Hepatic stellate cell (primary cell): Measurements from ENCODE around the gene HLA-DQB1.
"Not testable (repeated sequence)": the region's sequence is repeated elsewhere in the genome, so short reads cannot be mapped to it uniquely, and the experiment has no call there.

Experiments
- DNase-seq: peaks from one replicate; pipeline ENCODE4 v3.0.0; 2011; ENCODE audit warnings: low spot score

The HLA-DQB1 gene

DNA sequence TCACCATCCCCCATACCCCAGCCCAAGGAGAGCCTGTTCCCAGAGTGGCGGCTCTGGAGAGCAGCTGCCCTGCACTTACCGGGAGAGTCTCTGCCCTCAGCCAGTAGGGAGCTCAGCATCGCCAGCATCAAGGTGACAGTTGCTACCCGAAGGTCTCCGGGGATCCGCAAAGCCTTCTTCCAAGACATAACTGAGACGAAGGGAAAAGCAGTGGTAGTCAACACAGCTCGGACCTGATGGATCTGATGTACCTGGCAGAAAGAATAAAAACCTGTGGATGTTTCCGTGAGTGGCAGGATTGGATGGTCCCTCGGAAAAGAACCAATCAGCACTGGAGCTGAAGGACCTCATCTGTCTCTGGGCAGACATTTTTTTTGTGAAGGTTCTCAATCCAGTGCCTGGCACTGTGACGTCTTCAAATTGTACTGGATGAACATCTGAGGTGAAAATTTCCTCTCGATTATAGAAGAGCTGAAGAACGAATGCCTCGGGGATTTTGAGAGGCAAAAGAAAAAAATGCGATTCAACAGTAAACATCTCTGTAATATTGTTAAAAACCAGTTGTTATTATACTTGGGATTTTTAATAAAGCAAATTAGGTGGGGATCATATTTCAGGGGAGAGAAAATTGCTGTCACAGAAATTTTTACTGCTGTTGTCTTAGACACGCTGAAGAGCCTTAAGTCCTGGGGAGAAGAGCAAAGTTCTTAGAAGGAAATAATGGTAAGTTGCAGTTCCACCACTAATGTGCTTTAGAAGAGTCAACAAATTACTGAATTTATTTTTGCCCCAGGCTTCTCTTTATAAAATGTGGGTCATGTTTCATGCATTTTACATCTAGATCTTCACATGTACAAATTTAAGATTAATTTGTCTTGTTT is at the start of gene HLA-DQB1:
TSS of gene HLA-DQB1 (minus strand) at position 238 of the 881 bp plus-strand sequence. CDS start at position 188, 50 bp downstream.
- peak; percentile 4 for DNase-seq

GRCh38 chr6:32713241-32713640 is 46.8 kb upstream of the HLA-DQB1 start:
- DNase-seq = no peak

DNA sequence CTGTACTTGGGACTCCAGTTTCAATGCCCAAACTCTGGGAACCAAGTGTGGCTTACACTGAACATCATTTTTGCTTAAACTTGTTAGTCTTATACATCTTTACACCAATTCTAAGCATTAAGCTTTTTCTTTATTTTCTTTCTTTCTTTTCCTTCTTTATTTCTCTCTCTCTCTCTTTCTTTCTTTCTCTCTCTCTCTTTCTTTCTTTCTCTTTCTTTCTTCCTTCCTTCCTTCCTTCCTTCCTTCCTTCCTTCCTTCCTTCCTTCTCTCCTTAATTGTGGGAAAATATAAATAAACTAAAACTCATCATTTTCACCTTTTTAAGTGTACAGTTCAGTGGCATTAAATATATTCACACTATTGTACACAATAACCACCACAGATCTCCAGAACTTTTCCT is 43.2 kb upstream of the HLA-DQB1 start:
- no peak for DNase-seq

- DNase-seq = not testable (repeated sequence)
These were observed 38.7 kb upstream of the HLA-DQB1 start for GRCh38 chr6:32705164-32705563.

GRCh38 chr6:32703347-32703746 is 36.9 kb upstream of the HLA-DQB1 start:
- DNase-seq = no peak

DNA sequence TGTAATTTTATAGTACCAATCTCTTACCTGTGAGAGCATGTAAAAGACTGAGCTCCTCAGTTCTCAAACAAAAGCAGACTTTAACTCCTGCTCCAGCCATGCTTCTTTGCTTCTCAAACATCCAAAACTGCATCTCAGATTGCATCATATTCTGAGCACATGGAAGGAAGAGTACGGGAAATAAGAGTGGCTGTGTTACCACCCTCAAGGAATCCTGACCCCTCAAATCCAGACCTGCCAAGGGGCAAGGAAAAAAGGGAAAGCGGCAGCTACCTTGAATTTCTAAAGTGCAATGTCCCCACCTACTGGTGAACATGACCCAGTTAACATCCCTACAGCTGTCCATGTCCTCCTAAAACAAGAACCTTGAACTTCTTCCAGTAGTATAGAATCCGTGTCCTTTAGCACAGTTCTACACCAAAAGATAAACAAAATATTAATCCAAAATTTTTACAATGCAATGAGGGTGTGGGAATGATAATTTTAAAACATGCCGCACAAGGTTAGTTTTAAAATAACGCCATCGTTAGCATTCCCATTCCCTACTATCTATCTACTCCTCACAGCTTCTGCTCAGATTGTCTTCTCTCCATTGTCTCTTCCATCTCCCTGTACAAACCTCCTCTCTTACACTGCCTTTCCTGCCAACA is 34.1 kb upstream of the HLA-DQB1 start:
- DNase-seq = peak; percentile 30

- DNase-seq = no peak
These were observed 30.6 kb upstream of the HLA-DQB1 start for GRCh38 chr6:32697031-32697430.

DNA sequence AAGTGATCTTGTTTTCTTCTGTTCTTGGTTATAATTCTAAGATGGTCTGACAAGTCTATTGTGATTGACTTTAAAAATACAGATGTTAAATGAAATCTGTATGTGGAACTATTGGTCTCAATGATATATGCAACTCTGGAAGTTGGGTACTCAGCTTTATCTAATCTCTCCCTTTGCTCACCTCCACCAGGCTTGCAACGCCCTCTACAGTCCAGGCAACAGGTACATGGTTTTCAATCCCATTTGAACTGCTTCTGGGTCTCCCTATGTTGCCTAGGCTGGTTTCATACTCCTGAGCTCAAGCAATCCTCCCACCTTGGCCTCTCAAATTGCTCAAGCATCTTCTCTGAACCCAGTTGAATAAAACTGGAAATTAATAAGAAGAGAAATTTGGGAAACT is 25.6 kb upstream of the HLA-DQB1 start:
- DNase-seq = no peak

GRCh38 chr6:32689531-32690501 is 23.4 kb upstream of the HLA-DQB1 start:
- DNase-seq = no peak

- no peak for DNase-seq
These were observed 19.1 kb upstream of the HLA-DQB1 start for GRCh38 chr6:32685603-32686002.

DNA sequence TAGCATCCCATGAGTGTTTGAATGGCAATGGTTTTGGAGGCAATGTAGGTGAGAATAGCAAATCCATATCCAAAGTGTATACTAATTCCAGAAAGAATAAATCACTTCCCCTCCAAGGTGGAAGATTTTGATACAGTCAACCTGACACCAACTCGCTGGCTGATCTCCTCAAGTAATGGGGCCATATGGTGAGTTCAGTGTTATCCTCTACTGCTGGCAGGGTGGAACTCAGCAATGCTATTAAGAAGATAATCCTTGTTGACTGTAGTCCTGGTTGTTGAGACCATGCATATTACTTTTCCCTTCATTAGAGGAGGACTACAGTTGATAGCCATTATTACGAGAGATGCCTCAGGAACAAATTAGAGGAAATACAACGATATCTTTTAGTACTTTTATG is 17.8 kb upstream of the HLA-DQB1 start:
- no peak for DNase-seq

DNA sequence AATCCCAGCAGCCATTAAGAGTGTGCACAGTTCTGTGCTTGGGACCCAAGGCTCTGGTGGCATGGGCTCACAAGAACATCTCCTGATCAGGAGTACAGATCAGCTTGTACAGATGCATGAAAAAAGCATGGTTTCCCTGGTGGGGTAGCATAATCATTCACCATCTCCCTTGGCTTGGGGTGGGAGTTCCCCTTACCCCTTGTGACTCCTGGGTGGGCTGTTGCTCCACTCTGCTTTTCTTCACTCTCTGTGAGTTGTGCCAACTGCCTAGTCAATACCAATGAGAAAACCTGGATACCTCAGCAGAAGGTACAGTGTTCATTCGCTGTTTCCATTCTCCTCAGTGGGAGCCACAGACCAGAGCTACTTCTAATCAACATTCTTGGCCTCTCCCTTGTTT is 13.6 kb upstream of the HLA-DQB1 start:
- no peak for DNase-seq

GRCh38 chr6:32679492-32679891 is 13.0 kb upstream of the HLA-DQB1 start:
- DNase-seq = no peak

GRCh38 chr6:32674123-32674522 is 7.7 kb upstream of the HLA-DQB1 start:
- DNase-seq = not testable (repeated sequence)

GRCh38 chr6:32671908-32672307 is 5.5 kb upstream of the HLA-DQB1 start:
- DNase-seq = not testable (repeated sequence)

DNA sequence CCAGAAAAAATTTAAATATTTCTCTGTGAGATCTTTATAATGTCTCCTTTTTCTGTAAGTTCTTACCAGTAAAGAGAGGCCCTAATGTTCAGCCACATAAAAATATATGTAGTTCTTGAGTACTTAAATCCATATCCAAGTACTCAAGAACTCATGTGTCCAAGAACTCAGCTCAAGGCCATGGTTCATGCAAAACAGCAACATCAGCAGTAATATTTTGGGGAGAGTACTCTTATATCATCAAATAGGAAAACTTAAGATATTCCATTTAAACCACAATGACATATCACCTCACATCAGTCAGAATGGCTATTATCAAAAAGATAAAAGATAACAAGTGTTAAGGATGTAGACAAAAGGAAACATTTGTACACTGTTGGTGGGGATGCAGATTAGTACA is 3.4 kb upstream of the HLA-DQB1 start:
- DNase-seq = no peak

- no peak for DNase-seq
These were observed 2.8 kb upstream of the HLA-DQB1 start for GRCh38 chr6:32669240-32669639.

DNA sequence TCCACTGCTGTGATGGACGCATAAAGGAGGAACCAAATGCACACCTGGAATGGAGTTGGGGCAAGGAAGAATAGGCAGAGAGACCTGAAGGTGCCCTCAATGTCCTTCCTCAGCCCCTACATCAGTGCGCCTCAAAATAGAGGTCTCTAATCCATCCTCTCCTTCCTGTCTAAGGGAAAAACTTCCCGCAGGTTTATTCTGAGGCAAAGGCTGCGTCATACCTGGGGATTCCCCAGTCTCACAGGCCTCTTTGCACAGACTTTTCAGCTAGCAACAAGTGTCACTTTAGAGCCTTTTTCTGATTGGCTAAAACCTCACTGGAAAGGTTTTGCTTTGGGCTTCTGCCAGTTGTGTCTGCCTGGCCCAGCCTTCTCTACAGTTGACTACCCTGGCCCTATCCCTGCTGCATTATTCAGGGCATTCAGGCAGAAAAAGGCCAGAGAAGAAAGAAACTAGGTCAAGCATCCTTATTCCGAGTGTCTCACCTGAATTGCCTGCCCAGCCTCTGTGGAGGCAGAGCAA is 1.8 kb upstream of the HLA-DQB1 start:
- DNase-seq = no peak

- DNase-seq = no peak
These were observed 796 bp downstream of the HLA-DQB1 start for GRCh38 chr6:32665661-32666060.

DNA sequence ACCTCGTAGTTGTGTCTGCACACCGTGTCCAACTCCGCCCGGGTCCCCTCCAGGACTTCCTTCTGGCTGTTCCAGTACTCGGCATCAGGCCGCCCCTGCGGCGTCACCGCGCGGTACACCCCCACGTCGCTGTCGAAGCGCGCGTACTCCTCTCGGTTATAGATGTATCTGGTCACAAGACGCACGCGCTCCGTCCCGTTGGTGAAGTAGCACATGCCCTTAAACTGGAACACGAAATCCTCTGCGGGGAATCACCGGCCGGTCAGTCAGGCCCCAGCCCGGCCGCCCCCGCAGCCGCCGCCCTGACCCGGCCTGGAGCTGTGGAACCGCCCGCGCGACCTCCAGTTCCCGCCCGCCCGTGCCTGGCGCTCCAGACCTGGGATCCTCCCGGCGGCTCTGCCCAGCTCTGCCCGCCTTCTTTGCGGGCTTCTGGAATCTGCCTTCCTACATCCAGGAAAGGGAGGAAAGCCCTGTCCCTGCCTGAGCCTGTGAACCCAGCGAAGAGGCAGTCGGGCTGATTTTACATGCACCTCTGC is 1.6 kb downstream of the HLA-DQB1 start:
- no peak for DNase-seq

DNA sequence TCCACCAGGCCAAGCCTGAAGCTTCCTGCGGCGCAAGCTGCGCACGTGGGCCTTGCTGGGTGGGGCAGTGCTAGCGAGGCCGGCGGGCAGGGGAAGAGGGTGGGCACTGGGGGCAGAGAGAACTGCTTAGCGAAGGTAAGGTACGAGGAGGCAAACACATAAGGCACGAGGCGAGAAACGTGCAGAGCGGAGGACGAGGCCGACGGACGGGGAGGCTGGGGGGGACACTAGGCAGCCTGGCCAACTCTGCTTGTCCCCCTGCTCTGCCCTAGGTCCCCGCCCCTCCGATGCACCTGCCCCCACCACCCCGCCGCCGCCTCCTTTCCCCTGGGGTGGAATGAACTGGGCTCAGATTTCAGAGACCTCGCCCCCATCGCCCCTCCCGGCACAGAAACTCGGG is 2.1 kb downstream of the HLA-DQB1 start:
- no peak for DNase-seq

DNA sequence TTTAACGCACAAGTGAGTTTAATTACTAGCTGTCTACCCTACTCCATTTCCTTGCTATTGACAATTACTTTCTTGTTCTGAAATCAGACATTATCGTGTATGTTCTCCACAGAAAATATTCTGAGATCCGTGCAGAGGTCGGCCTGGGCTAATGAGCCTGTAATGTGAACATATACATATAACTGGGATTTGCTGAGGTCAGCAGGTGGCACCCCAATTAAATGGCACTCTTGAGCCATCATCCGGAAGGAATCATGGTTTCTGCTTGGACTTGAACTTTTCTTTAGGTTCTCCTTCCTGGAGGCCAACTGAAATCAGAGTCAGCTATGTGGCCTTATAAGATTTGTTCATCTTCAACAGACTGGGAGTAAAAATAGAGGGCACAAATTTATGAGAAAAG is 3.6 kb downstream of the HLA-DQB1 start:
- DNase-seq = no peak
